G401 (cell line): ENCODE measurements around the gene CRELD2. TPM values are rescaled to one million over a fixed set of nuclear protein-coding genes. Genes with fewer than 3 reads are reported as not detected.

ENCODE experiments used
- DNase-seq: peaks from one replicate; pipeline ENCODE4 v3.0.0-alpha.2; 2015; ENCODE audit warnings: low spot score
- in situ Hi-C: cut with HindIII; loops from 2 replicates; pipeline ENCODE4 v1.10.0; 2016; ENCODE audit warnings: low sequenced_read_pairs, mixed read lengths
- total RNA-seq: library from RNA; depleted of rRNA; stranded (reverse); fragments of >200 nt; shearing (Covaris generic); gene quantifications from 2 replicates; pipeline ENCODE4 v1.2.3, GENCODE V29; 2014

CRELD2 gene
- total RNA-seq, 1 experiment from 2014 or later = 85.5 TPM

DNA sequence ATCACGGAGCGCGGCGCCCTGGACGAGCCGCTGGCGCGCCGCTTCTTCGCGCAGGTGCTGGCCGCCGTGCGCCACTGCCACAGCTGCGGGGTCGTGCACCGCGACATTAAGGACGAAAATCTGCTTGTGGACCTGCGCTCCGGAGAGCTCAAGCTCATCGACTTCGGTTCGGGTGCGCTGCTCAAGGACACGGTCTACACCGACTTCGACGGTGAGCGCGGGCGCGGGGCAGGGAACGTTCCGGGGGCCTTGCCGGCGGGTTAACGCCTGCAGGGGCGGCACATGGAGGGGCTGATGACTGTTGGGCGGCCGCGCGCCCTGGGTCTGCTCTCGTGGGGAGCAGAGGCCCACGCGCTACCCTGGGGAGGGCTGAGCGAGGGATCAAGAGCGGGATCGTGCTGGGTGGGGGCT lies 43.2 kb downstream of the CRELD2 start:
- in situ Hi-C loops = no loop called here
- no peak for DNase-seq

DNA sequence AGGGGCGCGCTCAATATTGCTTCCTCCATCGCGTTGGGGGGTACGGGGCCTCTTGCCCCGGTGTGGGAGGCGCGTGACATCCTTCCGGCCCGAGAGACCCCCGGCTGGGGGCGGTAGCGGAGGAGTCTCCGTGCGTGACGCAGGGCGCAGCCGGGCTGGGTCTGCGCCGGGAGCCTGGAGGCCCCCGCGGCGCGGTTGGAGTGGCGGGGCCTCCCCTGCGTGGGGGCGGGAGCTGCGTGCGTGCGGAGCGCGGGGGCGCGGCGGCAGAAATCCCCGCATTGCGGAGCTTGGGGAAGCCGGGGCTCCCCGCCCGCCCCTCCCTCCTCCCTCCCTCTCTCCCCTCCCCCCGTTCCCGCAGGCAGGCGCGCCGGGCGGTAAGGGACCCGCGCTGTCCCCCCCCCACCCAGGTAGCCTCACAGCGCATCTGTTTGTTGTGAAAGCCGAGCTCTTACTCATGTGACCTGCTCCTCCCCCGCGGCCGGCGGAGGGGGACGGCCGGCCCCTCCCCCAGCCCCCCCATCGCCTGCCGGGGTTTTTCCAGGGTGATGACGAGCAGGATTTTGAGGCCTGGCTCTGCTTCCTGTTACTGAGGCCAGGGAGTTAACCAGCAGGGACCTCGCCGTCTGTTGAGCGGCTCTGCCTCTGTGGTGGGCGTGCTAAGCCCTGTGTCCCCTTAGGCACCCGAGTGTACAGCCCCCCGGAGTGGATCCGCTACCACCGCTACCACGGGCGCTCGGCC lies 43.7 kb downstream of the CRELD2 start:
- peak; percentile 73 for DNase-seq
- in situ Hi-C loops = no loop called here

DNA sequence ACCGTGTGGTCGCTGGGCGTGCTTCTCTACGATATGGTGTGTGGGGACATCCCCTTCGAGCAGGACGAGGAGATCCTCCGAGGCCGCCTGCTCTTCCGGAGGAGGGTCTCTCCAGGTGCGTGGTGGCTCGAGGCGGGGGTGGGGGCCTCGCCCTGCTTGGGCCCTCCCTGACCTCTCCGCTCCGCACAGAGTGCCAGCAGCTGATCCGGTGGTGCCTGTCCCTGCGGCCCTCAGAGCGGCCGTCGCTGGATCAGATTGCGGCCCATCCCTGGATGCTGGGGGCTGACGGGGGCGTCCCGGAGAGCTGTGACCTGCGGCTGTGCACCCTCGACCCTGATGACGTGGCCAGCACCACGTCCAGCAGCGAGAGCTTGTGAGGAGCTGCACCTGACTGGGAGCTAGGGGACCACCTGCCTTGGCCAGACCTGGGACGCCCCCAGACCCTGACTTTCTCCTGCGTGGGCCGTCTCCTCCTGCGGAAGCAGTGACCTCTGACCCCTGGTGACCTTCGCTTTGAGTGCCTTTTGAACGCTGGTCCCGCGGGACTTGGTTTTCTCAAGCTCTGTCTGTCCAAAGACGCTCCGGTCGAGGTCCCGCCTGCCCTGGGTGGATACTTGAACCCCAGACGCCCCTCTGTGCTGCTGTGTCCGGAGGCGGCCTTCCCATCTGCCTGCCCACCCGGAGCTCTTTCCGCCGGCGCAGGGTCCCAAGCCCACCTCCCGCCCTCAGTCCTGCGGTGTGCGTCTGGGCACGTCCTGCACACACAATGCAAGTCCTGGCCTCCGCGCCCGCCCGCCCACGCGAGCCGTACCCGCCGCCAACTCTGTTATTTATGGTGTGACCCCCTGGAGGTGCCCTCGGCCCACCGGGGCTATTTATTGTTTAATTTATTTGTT lies 44.6 kb downstream of the CRELD2 start:
- in situ Hi-C loops = no loop called here

DNA sequence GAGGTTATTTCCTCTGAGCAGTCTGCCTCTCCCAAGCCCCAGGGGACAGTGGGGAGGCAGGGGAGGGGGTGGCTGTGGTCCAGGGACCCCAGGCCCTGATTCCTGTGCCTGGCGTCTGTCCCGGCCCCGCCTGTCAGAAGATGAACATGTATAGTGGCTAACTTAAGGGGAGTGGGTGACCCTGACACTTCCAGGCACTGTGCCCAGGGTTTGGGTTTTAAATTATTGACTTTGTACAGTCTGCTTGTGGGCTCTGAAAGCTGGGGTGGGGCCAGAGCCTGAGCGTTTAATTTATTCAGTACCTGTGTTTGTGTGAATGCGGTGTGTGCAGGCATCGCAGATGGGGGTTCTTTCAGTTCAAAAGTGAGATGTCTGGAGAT lies 45.2 kb downstream of the CRELD2 start:
- no peak for DNase-seq
- in situ Hi-C loops = no loop called here

More for the DNA sequence above, 44.6 kb downstream of the CRELD2 start:
- no peak for DNase-seq

DNA sequence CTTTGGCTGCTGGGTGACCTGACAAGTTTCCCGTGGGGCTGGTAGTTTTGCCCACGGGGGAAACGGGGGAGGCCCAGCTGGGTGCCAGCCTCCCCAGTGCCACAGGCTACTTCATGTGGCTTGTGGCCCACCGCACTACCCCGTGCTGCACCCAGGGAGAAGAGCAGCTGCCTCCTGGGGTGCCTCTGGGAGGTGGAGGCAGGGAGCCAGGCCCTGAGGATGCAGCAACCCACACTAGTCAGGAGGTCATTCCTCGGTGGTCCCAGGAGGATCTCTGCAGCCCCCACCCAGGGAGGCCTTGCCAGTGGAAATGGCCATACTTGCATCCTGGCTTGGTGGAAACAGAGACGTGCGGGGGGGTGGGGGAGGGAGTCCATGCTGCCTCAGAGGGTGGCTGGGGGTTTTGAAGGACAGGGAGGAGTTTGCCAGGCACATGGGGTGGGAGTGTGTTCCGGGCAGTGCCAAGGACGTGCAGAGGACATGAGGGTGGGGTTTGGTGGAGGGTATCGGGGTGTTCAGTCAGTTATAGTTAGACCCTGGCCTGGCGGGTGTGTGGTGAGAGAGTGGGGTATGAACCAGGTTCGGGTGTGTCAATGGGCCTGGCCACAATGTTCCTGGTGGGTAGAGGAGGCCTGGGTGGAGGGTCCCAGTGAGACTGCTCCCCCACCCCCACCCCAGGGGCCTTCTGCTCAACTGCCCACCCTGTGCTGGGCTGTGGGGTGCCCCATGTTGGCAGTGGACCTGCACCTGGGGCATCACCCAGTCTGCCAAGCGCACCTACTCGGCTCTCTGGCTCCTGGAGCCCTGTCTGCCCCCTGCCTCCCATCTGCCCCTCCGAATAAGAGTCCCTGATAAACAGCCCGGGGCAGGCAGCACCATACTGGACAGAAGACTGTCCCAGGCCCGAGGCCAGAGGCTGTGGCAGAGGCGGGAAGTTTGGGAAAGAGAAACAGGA lies 46.0 kb downstream of the CRELD2 start:
- in situ Hi-C loops = no loop called here
- no peak for DNase-seq

DNA sequence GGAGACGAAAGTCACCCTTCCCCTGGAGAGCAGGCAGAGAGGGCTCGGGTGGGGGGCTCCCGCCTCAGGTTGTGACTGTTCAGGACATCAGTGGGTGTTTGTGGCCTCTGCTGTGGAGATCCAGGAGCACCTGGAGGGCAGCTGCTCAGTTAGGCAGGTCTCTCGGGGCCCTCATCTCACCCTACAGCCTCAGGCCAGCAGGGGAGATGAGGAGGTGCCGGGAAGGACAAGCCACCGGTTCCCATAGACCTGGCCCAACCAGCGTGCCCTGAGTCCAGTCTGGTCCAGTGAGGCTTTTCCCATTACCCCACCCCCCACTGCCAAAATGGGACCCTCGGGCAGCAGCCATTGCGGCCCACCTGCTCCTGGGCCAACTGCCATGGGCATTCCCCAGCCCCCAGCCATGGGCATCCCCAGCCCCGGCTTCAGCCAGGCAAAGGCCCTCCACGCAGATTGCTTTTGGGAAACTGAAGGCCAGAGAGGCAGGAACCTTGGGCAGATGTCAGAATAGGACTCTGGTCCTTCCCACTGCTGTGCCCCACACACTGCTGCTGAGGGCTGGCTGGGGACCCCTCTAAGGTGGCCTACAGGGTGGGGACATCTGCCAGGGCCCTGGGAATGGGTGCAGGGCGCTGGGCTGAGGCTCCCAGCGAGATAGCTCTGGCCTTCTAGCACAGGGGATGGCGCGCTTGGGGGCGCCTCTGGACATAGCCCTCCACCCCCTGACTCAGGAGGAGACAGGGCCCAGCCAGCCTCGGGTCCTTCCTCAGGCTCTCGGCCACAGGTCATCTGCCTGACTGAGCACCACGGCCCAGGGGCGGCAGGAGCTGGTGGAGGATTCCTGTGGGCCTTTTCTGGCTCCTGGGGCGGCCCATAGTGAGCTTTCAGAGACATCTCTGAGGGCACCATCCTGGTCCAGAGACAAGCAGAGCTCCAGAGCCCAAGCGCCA lies 46.9 kb downstream of the CRELD2 start:
- in situ Hi-C loops = no loop called here
- no peak for DNase-seq

DNA sequence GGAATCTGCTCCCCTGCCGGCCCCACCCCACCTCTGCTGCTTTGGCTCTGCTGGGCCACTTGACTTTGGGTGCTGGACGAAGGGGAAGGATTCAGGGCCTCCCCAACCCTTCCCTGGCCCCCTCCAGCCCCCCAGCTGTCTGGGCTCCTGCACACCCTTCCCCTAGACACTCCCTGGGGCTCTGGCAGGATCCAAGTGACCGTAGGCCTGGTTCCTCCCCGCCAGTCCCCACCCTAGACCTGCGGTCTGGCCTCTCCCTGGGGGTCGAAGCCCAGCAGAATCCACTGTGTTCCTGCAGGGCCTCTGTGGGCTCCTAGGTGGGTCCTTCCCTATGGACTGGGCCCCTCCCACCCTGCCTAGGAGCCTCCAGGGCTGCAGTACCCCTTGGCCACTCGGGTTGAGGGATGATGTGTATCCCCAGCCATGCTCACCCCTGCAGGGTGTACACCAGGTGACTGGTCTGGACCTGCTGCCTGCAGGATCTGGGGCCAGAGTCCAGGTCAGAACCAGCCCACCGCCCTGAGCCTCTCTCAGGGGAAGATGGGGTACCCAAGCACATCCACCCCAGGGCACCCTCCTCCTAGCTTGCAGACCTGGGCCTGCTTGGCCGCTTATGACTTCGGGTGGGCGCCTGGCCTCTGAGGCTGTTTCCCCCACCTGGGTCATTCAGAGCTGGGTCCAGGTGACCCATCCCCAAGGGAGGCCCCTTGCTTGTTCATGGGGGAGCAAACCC lies 47.8 kb downstream of the CRELD2 start:
- in situ Hi-C loops = no loop called here

DNA sequence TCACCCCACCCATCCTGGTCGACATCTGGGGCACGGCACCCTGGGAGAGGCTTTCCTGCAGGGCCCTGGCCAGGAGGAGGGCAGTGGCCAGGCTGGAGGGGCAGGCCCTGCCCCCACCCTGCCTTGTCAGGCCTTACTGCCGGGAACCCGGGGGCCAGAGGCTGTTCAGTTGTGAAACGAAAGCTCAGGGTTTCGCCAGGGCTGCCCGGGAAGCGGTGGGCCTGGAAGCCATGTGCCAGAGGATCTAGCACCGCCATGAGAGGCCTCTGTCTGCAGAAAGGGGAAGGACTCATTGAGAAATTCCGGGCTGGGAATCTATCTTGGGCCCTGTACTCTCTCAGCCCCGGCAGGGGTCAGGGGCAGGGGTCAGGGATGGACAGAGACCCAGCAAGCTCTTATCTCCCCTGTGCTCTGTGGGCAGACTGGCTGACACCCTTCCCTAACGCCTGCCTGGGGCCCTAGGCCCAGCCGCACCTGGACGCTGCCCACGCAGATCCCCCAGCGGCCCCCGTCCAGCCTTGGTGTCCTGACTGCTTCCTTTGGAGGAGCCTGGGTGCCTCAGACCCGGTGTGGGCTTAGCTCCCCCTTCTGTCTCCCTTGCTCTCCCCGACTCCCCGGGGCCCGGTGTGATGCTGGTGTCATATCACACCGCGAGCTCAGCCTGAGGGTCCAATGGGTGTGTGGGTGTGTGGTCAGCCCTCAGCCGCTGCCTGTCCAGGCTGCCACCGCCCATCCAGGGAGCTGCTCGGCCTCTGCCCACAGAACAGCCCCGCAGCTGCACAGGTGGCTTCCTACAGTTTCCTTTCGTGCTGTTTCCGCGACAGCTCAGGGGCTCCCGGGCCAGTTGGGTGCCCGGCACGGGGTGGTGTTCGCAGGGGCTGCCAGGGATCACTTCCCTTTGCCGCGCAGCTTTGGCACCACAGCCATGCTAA lies 48.6 kb downstream of the CRELD2 start:
- DNase-seq = no peak
- in situ Hi-C loops = no loop called here

More for the DNA sequence above, 47.8 kb downstream of the CRELD2 start:
- DNase-seq = no peak

DNA sequence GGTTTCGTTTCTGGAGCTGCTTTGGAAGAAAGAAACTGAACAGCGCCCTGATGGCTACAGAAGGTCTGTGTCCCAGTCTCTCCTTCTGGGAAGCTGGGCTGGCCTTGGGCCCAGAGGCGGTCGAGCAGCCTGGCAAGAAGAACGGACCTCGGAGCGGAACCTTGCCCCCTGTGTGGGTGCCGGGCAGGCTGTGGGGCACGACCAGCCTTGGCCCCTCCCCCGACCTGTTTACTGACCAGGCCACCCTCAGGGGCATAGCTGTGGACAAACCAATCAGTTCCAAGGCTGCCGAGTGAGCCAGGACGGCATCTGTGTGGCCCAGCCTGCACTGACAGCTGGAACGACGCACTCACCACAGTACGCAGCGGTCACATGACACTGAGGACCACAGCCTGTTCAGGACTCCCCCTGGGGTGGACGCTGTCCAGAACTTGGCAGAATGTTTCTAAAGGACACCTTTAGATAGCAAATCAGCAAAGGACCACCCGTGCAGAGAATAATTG lies 49.3 kb downstream of the CRELD2 start:
- in situ Hi-C loops = no loop called here
- no peak for DNase-seq

DNA sequence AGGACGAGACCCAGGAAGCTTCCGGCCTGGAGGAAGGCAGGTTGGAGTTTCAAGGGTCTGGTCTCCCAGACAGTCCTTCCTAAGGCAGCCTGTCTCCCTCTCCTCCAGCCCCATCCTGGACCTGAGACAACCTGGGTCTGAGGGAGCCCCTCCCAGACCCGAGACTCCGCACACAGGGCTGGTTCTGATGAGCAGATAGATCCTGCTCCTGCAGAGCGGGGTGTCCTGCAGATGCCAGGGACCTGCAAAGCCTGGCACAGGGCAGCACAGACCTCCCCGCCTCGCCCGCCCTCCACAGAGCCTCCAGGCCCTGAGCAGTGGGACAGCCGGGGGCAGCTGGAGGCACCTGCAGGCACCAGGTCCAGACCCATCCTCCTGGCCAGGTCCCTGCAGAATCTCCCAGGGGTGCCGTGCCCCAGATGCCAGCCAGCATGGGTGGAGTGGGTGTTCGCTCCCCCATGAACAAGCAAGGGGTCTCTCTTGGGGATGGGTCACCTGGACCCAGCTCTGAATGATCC lies 49.9 kb downstream of the CRELD2 start:
- in situ Hi-C loops = no loop called here
- DNase-seq = no peak

DNA sequence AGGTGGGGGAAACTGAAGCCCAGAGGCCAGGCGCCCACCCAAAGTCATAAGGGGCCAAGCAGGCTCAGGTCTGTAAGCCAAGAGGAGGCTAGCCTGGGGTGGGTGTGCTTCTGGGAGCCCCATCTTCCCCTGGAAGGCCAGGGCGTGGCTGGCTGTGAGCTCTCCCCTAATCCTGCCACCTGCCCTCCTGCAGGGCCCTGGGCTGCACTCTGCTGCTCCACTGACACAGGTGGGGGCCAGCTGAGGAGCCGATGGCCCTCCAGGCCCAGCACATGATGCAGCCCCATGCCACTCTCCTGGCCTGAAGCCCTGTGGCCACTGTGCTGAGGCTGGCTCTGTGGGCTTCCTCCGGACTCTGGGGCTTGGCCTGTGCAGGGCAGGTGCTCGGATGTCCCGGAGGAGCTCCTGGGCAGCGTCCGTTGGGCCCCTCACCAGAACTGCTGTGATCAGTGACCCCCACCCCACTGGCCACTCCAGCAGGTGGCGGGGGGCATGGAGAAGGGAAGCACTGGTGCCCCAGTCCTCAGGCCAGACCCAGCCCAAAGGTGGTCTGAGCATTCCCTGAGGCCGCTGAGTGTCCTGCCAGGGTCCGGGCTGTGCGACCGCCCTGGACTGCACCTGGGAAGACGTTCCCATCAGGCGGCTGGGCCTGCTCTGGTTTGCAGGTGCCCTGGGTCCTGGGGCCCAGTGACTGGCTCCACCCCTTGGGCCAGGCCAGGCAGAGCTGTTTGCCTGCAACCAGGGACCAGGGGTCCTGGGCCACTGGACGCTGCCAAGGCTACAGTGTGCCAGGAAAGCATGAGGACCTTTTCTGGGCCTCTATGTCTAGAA lies 50.6 kb downstream of the CRELD2 start:
- DNase-seq = no peak
- in situ Hi-C loops = no loop called here

DNA sequence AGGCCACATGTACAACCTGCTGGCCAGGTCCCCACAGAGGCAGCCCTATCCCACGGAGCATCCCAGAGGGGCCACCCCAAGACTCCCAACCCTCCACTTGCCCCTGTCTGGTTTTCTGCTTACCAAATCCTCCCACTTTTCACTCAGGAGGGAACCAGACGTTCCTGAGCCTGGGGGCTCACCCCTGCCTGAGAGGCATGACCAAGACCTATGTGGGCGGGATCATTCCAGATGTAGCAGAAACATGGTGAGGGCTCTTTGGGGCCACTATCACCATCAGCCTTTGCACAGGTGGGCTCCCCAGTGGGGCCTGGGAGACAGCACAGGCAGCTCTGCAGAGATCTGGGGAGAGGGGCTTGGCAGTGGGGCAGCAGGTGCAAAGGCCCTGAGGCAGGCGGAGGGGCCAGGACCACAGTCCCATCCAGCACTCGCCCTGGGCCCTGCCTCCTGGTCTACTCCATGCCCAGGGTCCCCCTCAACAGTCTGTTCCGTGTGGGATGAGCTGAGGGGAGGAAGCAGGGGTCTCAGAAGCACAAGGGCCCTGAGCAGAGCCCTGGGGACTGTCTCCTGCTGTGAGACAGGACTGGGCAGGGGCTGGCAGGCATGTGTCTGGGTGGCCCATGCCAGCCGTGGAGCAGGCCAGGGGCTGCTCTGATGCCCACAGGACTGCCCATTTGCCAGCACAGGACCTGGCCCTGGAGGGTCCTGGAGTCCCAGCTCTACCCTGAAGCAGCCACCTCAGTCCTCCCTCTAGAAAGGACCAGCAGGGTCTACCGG lies 51.5 kb downstream of the CRELD2 start:
- no peak for DNase-seq
- in situ Hi-C loops = no loop called here

DNA sequence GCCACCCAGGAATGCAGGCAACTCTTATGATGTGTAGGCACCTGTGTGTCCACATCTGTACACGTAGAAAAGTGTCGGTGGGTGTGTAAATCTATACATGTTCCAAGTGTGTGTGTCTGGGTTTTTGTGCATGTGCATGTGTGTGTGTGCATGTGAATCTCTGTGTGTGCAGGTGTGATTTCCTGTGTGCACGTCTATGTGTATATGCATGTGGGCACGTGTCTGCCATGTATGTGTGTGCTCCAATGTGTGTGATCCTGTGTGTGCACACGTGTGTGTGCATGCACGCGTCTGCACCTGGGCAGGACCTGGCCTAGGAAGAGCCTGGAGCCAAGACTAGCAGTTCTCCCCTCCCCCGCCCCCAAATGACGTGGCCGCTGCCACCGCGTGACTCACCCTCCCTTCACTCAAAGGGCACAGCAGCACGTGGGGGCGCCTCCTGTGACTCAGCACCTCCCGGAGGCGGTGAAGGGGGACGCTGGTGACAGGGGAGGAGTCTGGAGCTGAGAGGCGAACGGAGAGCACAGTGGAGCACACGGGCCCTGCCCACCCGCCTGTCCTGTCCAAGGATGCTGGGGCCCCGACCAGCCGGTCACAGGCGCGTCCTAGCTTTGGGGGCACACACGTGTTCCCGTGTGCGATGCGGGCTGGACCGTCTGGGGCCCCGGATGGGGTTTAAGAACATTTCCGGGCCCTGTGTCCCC lies 52.2 kb downstream of the CRELD2 start:
- peak; percentile 83 for DNase-seq
- in situ Hi-C loops = no loop called here
